HG02798 (cell line): Measurements from ENCODE around the gene ZNF486.
"Not testable (repeated sequence)": the region's sequence is repeated elsewhere in the genome, so short reads cannot be mapped to it uniquely, and the experiment has no call there.

Source experiments
- ATAC-seq: cut with Tn5 transposase; IDR thresholded peaks from one replicate; pipeline ENCODE4 v1.9.1; 2021; ENCODE audit warnings: mild to moderate bottlenecking; ENCODE audit not compliant: unreplicated experiment, poor library complexity

ZNF486 gene

DNA sequence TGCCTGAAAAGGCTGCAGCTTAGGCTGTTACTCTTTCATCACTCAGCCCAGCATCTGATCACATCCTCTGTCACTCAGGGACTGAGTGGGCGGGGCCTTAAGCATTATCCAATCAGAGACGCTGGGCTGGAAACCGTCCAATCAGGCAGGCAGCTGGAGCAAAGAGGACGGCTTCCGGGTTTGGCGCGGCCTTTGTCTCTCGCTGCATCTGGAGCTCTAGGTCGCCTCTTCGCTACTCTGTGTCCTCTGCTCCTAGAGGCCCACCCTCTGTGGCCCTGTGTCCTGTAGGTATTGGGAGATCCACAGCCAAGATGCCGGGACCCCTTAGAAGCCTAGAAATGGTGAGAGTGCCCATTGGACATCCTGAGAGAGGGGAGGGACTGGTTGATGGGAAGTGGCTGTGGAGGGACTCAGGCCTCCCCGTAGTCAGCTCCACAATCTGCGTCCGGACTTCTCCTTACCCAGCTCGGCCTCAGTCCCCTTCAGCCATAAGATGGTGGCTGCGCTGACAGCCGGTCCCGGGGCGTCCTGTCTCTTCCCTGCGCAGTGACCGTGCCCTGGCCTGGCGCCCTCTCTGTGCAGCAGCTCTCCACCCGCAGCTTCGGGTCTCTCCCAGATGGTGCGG lies at the start of gene ZNF486:
ZNF486 (plus strand) TSS at position 195 of the 625 bp plus-strand sequence; CDS start at position 312, 117 bp downstream.
- ATAC-seq = peak; percentile 92

- ATAC-seq = not testable (repeated sequence)
Measured at GRCh38 chr19:20118064-20118839, 48.8 kb upstream of the ZNF486 start.

- no peak for ATAC-seq
Measured at GRCh38 chr19:20124879-20125278, 42.1 kb upstream of the ZNF486 start.

DNA sequence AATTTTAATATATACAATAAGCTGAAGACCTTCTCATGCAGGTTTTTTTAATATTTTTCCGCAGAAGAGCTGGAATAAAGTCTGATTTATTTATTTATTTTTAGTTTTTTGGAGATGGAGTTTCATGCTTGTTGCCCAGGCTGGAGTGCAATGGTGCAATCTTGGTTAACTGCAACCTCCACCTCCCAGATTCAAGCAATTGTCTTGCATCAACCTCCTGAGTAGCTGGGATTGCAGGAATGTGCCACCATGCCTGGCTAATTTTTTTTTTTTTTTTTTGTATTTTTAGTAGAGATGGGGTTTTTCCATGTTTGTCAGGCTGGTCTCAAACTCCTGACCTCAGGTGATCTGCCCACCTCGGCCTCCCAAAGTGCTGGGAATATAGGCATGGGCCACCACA lies 34.1 kb upstream of the ZNF486 start:
- ATAC-seq = not testable (repeated sequence)

DNA sequence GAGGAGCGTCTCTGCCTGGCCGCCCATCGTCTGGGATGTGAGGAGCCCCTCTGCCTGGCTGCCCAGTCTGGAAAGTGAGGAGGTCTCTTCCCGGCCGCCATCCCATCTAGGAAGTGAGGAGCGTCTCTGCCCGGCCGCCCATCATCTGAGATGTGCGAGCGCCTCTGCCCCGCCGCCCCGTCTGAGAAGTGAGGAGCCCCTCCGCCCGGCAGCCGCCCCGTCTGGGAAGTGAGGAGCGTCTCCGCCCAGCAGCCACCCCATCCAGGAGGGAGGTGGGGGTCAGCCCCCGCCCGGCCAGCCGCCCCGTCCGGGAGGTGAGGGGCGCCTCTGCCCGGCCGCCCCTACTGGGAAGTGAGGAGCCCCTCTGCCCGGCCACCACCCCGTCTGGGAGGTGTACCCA lies 29.3 kb upstream of the ZNF486 start:
- ATAC-seq = not testable (repeated sequence)

DNA sequence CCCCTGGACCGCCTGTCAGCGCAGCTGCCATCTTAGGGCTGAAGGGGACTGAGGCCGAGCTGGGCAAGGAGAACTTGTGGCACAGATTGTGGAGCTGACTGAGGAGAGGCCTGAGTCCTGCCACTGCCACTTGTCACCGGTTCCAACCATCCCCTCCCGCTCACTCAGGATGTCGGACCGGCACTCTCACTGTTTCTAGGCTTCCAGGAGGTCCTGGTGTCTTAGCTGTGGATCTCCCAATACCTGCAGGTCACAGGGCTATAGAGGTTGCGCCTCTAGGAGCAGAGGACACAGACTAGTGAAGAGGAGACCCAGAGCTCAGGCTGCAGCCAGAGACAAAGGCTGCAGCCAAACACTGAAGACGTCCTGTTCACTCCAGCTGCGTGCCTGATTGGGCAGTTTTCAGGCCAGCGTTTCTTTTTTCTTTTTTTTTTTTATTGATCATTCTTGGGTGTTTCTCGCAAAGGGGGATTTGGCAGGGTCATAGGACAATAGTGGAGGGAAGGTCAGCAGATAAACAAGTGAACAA lies 15.3 kb upstream of the ZNF486 start:
- ATAC-seq = no peak

GRCh38 chr19:20152506-20152905 lies 14.5 kb upstream of the ZNF486 start:
- not testable (repeated sequence) for ATAC-seq

GRCh38 chr19:20153281-20153680 lies 13.7 kb upstream of the ZNF486 start:
- no peak for ATAC-seq

DNA sequence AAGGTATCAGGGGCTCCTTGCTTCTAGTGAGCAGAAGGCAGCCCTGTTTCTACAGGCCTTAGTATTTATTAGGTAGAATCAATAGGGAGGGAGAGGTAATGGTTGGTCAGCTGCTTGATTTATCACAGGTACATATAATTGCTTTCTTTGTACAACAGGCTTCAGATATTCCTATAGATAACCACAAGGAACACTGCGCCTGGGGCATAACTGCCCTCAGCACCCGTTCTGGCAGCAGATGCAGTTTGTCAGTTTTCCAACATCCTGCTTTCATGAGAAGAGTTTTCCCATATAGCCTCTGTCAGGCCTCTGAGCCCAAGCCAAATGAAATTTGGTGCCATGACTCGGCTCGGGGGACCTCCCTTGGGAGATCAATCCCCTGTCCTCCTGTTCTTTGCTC lies 12.4 kb upstream of the ZNF486 start:
- no peak for ATAC-seq

DNA sequence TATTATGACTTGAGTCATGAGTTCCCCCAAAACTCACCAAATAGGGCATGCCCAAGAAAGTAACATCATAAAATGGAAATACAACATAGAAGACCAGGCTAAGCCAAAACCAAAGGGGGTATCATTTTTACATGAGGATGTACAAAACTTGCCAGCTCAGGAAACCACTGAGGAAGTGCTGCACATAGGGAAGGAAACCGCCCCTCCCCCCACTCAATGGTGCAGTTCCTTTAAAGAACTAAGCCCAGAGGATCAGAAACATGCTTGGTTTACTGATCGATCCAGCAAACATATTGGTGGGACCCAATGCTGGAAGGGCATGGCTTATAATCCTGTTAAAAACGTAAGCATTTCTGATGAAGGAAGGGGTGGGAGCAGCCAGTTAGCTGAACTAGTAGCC lies 4.2 kb upstream of the ZNF486 start:
- no peak for ATAC-seq

GRCh38 chr19:20164456-20164855 lies 2.6 kb upstream of the ZNF486 start:
- ATAC-seq = no peak

DNA sequence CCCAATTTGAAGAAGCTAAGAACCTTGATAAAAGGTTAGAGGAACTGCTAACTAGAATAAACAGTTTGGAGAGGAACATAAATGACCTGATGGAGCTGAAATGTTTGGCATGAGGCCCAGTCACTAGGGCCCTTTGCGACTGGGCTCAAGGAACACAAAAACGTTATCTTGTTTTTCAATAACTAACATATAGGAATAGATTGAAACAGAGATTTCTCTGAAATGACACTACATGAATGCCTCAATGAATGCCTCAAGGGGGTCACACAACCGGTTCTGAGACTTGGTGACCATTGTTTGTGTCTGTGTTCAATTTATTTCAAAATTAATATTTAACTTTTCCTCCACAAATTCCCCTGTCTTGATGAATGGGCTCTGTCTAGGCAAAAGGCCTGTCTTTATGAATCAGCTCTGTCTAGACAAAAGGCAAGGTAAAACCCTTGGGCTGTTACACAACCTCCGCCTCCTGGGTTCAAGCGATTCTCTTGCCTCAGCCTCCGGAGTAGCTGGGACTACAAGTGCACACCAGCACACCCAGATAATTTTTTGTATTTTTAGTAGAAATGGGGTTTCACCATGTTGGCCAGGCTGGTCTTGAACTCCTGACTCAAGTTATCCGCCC lies 932 bp upstream of the ZNF486 start:
- no peak for ATAC-seq

GRCh38 chr19:20167651-20168122 lies 673 bp downstream of the ZNF486 start:
- no peak for ATAC-seq

DNA sequence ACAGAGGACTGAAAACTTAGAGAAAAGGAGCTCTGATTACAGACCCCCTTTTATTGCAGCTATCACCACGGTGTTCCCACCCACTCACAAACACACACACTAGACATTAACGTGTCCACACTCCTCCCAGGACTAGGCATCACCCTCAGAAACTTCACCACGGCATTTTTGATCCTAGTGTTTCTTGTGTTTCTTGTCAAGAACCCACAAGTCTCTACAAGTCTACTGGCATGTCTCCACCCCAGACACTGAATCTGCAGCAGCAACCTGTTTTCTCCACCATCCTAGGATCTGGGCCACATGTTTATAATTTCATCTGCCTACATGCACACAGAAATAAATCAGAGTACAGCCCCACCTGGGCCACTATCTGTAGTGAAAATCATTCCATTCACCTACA lies 4.3 kb downstream of the ZNF486 start:
- no peak for ATAC-seq

GRCh38 chr19:20175848-20176247 lies 8.8 kb downstream of the ZNF486 start:
- ATAC-seq = not testable (repeated sequence)

- not testable (repeated sequence) for ATAC-seq
Measured at GRCh38 chr19:20179956-20180355, 12.9 kb downstream of the ZNF486 start.

GRCh38 chr19:20182222-20182785 lies 15.3 kb downstream of the ZNF486 start:
- no peak for ATAC-seq

- ATAC-seq = no peak
Measured at GRCh38 chr19:20186174-20186573, 19.2 kb downstream of the ZNF486 start.

- ATAC-seq = no peak
Measured at GRCh38 chr19:20197747-20198146, 30.7 kb downstream of the ZNF486 start.

DNA sequence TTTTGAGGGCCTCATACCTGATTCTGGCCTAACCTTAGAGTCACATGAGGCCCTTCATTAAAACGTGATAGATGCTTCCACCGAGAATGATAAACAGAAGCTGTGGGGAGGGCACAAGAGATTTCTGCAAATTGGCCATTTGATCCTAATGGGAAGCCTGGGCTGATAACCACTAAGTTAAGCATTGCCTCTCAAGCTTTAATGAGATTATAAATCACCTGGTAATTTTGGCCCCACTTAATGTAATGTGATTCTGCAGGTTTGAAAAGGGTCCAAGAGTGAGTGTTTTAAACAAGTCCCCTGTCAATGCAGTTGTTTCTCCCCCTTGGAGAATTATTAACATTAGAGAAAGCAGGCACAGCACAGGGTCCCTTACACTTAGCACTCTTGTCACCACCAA lies 42.0 kb downstream of the ZNF486 start:
- ATAC-seq = no peak

- not testable (repeated sequence) for ATAC-seq
Measured at GRCh38 chr19:20214366-20214765, 47.4 kb downstream of the ZNF486 start.
